ENCODE measurements around the gene SUPT20HL2.

GRCh38 chrX:24333371-24333770, 19.5 kb upstream of the SUPT20HL2 start:
- TF ChIP-seq CTCF (conservative IDR thresholded peaks at IDR 0.05) (no peak), EZH2 (IDR thresholded peaks at IDR 0.05; ENCODE audit: low read depth) (no peak)

Data from PC-9 (cell line).